ENCODE data around the gene RANBP3. TPM values are rescaled to one million over a fixed set of nuclear protein-coding genes. Genes with fewer than 3 reads are reported as not detected.

Gene RANBP3
- total and polyA plus RNA-seq, 12 donors = 55.0 to 179 (median 81.1) TPM

GRCh38 chr19:5921516-5922160 lies 56.3 kb downstream of the RANBP3 start:
- H3K9me3 ChIP-seq (replicated peaks in 1 of 3) = no peaks in the 10 kb centered on the region
- peaks cover 0 to 91% of the 10 kb centered on the region in 2 donors for H3K36me3 ChIP-seq (replicated peaks in 1 of 2)
- intact Hi-C loops (cut with DNase I) = no loop called here
- TF ChIP-seq POLR2A (IDR thresholded peaks at IDR 0.05) = peak in 1 of 2 donors; percentile 50
- TF ChIP-seq CTCF (IDR thresholded peaks at IDR 0.05) = no peak
- peak; percentile 57 to 87 (median 79) for DNase-seq
- no peaks in the 10 kb centered on the region for H3K27me3 ChIP-seq
- 50 to 69% (median 56%) methylated on average over 20 to 21 of the region's 21 CpGs for WGBS, 4 donors
- H3K27ac ChIP-seq = peak overlapping the region in 4 of 5 donors; percentile 18 to 86 (median 78)
- no peak overlapping the region for H3K4me3 ChIP-seq
- peaks cover 13 to 17% of the 10 kb centered on the region in 2 donors for H3K4me1 ChIP-seq (replicated peaks in 1 of 2)

DNA sequence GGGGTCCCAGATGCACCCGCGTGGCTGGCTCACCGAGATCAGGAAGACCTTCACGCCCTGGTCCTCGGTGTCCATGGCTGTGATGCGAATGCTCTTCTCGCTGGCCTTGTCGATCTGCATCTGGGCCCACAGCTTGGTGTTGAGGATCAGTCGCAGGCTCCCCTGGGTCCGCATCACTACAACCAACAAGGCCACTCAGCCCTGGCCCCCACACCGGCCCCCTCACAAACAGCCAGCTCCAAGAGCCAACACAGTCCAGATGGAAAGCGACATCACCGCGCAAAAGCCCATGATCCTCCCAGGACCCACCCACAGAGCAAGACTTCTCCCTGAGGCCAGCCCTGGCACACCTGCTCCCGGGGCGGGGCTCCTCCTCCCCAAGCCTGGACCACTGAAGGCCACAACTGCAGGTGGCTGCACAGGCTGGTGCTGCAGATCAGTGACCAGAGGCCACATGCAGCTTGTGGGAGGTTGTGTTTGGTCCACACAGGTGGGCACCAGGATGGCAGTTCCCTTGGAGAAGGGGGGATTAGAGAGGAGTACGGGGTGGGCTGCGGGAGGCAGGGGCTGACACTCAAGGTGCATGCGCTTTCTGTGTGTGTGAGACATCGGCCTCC lies 59.4 kb downstream of the RANBP3 start:
- H3K27me3 ChIP-seq = no peaks in the 10 kb centered on the region
- no peak overlapping the region for H3K27ac ChIP-seq
- no peak for DNase-seq
- TF ChIP-seq POLR2A (IDR thresholded peaks at IDR 0.05) (no peak), CTCF (IDR thresholded peaks at IDR 0.05) (no peak)
- peaks cover 19 to 28% of the 10 kb centered on the region in 2 donors for H3K4me1 ChIP-seq (replicated peaks in 1 of 2)
- intact Hi-C loops (cut with DNase I) = loop anchor here in 1 of 2 donors (5.0 kb wide), 1 partner anchor 39 kb away; no protein-coding TSS in a partner anchor
- no peaks in the 10 kb centered on the region for H3K9me3 ChIP-seq (replicated peaks in 1 of 3)
- H3K4me3 ChIP-seq = no peak overlapping the region
- WGBS, 4 donors = 94 to 97% (median 95%) methylated on average over 8 to 20 of the region's 20 CpGs
- H3K36me3 ChIP-seq (replicated peaks in 1 of 2) = peaks cover 0 to 69% of the 10 kb centered on the region in 2 donors

DNA sequence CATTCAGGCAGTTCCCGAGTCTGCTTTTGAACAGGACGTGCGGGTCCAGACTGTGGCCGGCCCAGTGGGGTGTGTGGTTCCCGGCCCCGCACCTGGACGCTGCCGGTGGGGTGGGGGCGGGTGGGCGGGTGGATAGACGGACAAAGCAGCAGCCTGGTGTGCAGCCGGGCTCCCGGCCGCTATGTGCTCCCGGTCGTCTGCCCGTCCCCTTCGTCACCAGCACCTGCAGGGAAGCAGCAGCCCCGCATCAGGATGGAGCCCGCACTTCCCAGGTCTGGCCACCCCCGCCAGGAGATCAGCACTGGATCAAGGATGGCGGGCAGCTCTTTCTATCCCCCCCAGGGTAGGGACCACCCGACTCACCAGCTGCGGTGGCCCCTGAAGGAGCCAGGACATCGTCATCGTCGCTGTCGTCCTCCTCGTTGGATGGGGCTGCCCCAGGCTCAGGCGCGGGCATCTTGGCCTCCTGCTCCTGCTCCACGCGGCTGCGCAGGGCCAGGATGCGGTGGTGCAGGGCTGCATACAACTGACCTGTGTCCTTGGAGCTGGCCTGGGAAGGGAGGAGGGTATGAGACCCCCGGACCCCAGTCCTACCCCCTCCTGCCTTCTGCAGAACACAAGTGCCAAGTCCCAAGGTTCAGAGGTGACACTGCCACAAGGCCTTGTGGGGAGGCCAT lies 60.4 kb downstream of the RANBP3 start:
- no peaks in the 10 kb centered on the region for H3K9me3 ChIP-seq (replicated peaks in 1 of 3)
- DNase-seq = no peak
- H3K27ac ChIP-seq = no peak overlapping the region
- H3K4me3 ChIP-seq = no peak overlapping the region
- peaks cover 0 to 59% of the 10 kb centered on the region in 2 donors for H3K36me3 ChIP-seq (replicated peaks in 1 of 2)
- TF ChIP-seq POLR2A (IDR thresholded peaks at IDR 0.05) (no peak), CTCF (IDR thresholded peaks at IDR 0.05) (no peak)
- intact Hi-C loops (cut with DNase I) = loop anchor here in 1 of 2 donors (5.0 kb wide), 1 partner anchor 40 kb away; no protein-coding TSS in a partner anchor
- H3K4me1 ChIP-seq (replicated peaks in 1 of 2) = peaks cover 20 to 28% of the 10 kb centered on the region in 2 donors
- WGBS, 4 donors = 88 to 93% (median 92%) methylated on average over 4 to 36 of the region's 36 CpGs
- no peaks in the 10 kb centered on the region for H3K27me3 ChIP-seq

- H3K9me3 ChIP-seq (replicated peaks in 1 of 3) = no peaks in the 10 kb centered on the region
- DNase-seq = no peak
- TF ChIP-seq POLR2A (IDR thresholded peaks at IDR 0.05) (no peak), CTCF (IDR thresholded peaks at IDR 0.05) (no peak)
- H3K27me3 ChIP-seq = no peaks in the 10 kb centered on the region
- intact Hi-C loops (cut with DNase I) = loop anchor here in 1 of 2 donors (5.0 kb wide), 1 partner anchor 41 kb away; no protein-coding TSS in a partner anchor
- H3K4me3 ChIP-seq = no peak overlapping the region
- H3K4me1 ChIP-seq (replicated peaks in 1 of 2) = peaks cover 9 to 15% of the 10 kb centered on the region in 2 donors
- no peak overlapping the region for H3K27ac ChIP-seq
- 63 to 75% (median 71%) methylated on average over 11 to 14 of the region's 14 CpGs for WGBS, 4 donors
- H3K36me3 ChIP-seq (replicated peaks in 1 of 2) = peaks cover 0 to 50% of the 10 kb centered on the region in 2 donors
Measured at GRCh38 chr19:5916181-5916708, 61.7 kb downstream of the RANBP3 start.

Measured in adrenal gland (tissue), 12 donors.